Smooth muscle cell of the brain vasculature (primary cell): Measurements from ENCODE around the gene PPP2R2B.

Experiments
- DNase-seq: peaks from one replicate; pipeline ENCODE4 v3.0.0-alpha.2; 2012; ENCODE audit warnings: low read depth, low spot score

The PPP2R2B gene

DNA sequence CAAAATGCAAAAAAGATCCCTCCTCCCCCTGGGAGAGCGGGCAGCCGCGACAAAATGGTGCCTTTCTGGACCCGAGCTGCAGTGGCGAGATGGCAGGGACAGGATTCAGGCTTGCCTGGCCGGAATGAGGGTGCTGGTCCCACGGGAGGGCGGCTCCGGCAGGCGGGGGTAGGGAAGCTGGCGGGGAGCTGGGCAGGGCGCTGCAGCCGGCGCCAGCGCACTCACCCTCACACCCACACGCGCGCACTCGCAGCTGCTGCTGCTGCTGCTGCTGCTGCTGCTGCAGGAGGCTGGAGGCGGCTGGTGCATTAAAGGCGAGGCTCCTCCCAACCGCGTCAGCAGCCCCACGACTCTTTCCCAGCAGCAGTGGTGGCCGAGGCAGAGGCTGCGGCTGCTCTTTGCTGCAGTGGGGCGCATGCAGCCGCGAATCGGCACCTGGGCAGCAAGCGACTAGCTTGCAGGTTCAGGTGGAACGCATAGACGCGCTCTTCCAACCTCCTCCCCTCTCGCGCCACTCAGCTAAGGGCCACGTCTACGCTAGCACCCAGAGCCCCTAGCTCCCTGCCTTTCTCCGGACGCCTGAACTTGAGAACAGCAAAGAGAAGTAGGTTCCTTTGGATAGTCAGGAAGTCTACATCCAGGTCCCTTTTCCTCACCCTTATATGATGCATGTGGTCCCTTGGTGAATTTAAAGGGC is at the start of gene PPP2R2B:
Gene PPP2R2B (minus strand): TSS at position 282 of the 697 bp plus-strand sequence.
- no peak for DNase-seq

DNA sequence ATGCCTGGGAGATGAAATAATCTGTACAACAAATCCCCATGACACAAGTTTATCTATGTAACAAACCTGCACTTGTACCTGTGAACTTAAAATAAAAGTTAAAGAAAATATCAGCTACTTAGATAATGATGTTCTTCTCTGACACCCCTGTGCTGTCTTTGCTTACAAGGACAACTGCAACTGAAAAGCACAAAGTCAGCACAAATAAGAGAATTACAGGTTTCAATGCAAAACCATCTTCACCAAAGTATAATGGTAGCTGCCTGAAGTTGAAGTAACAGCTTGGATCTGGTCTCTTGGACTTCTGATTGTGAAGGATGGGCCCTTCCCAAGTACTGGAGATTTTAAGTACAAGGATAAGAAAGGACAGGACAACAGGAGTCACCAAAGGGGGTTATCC is 45.6 kb upstream of the PPP2R2B start:
- DNase-seq, result no peak

GRCh38 chr5:146921225-146921624 is 42.7 kb upstream of the PPP2R2B start:
- no peak for DNase-seq

DNA sequence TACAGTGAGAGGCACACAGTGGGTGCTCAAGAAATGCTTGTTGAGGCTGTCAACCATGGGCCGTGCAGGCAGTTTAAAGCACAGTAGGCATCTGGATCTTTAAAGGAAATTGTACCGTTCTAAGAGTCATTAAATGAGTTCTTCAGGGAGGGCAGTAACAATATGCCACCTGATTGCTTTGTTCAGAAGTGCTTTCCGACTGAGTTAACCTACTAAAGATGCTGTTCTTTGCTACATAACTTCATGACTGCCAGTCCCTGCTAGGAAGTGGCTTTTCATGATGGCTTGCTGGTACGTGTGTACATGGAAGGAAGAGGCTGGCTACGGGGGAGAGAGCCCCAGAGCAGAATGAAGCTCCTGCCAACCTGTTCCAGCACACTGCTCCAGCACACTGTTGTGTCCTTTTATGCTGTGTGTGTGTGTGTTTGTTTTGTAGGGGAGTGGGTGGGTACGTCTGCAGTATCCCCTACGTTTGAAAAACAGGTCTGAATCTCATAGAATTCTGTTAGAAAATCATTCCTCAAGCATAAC is 41.9 kb upstream of the PPP2R2B start:
- DNase-seq, result no peak

DNA sequence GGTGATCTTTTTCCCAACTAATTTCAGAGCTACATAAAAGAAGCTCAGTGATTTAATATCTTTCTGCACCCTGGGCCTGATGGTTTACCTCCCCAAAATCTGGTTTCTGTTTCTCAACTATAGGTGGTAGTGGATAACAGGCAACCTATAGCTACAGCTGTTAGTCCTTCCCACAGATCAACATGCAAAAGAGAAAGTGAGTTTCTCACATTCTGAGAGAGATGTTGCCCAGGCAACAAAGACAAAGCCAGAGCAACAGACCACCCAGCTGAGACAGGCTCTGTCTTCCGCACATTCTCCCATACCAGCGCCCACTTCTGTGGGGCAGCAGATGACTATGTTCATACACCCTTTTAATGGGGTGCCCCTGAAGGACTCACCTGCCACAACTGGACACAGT is 40.7 kb upstream of the PPP2R2B start:
- DNase-seq, result no peak

- DNase-seq, result no peak
These were observed 39.4 kb upstream of the PPP2R2B start for GRCh38 chr5:146917931-146918330.

DNA sequence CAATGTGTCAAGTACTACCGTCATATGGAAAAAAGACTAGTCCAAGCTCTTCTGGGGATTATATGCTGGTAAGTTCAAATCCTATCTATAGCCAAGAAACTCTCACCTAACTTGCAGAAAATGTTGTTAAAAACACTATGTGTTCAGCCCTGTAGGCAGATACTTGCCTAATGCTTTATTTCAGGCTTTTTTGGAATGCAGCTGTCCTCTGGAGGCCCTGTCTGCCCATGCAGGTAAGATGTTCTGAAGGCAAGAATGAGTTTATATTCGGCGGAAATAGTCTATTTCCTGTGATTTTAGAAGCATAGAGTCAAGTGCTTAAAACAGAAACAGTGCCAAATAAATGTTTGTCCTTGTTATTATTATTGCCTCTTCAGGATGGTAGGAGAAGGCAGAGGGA is 34.3 kb upstream of the PPP2R2B start:
- no peak for DNase-seq

DNA sequence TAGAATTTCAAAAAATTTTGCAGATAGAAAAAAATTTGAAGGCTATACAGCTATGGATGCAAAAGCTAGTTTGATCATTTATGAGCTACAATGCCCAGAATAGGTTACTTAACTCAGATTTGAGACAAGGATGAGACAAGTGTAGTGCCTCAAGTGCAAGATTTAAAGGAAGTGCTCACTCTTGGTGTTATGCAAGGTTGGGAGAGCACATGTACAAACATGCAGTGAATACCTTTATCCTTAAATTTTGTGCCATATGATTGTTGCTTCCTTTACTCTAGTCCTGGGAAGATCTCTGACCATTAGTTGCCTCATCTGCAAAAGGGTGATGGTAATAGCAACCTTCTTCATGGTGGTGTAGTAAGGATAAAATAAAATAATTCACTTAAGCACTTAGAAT is 31.7 kb upstream of the PPP2R2B start:
- no peak for DNase-seq

GRCh38 chr5:146909255-146910068 is 30.9 kb upstream of the PPP2R2B start:
- DNase-seq, result no peak

- no peak for DNase-seq
These were observed 28.2 kb upstream of the PPP2R2B start for GRCh38 chr5:146906803-146907202.

DNA sequence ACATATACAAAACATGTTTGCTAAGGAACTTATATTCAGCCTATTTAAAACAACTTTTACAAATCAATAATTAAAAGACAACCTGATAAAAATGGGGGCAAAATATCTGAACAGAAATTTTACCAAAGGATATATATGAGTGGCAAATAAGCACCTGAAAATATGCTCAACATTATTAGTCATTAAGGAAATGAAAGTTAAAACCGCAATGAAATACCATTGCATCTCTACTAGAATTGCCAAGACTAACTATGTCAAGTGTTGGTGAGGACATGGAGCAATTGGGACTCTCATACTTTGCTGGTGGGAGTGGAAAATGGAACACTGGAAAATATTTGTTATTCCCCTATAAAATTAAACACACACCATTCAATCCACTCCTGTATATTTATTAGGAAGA is 26.3 kb upstream of the PPP2R2B start:
- no peak for DNase-seq

DNA sequence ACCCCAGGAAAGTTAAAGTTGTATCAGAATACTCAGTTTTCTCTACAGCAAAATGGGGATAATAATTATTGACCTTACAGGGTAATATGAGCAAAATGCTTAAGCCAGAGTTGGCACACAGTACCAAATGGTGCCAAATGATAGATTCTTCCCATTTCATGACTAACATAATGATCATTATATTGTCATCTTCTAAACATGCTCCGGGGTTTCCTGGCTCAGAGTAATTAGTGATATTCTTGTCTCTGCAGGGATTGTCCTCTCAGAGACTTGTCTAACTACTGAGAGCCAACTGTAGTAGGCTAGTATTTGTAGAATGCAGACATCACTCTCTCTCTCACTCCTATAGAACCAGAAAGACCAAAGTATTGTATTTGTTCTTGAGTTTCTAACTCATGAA is 25.2 kb upstream of the PPP2R2B start:
- no peak for DNase-seq

- DNase-seq, result no peak
These were observed 23.9 kb upstream of the PPP2R2B start for GRCh38 chr5:146902471-146902870.

DNA sequence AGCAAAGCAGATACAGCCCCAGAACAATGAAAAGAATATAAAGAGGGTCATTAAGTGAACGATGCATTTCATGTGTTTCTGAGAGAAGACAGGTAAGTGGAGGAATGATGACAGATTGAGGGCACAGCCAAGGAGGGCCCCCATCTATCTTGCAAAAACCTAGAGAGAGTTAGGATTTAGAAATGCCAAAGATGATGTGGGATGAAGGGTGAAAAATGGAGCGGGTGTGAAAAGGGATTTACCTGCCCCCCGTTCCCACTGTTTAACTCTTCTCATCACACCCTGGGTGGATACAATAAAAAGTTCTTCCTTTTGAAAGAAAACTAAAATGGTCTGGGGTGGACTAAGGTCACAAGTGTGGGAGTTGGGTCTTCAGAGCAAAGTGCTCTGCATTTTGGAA is 18.5 kb upstream of the PPP2R2B start:
- no peak for DNase-seq

- no peak for DNase-seq
These were observed 16.4 kb upstream of the PPP2R2B start for GRCh38 chr5:146894753-146895521.

DNA sequence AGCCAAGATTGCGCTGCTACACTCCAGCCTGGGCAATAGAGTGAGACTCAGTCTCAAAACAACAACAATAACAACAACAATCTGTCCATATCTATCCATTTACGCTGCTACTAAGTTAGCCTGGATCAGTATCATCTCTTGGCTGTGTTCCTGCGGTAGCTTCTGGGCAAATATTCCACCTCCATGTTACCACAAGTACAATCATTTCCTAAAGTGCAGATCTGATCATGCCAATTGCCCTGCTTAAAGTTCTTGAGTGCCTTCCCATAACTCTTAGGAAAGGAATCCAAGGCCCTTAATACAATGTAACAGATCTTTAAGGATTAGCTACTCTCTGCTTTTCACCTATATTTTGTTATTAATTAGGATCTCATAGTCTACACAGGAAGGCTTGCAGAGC is 15.4 kb upstream of the PPP2R2B start:
- DNase-seq, result no peak

GRCh38 chr5:146892231-146892630 is 13.7 kb upstream of the PPP2R2B start:
- DNase-seq, result no peak

DNA sequence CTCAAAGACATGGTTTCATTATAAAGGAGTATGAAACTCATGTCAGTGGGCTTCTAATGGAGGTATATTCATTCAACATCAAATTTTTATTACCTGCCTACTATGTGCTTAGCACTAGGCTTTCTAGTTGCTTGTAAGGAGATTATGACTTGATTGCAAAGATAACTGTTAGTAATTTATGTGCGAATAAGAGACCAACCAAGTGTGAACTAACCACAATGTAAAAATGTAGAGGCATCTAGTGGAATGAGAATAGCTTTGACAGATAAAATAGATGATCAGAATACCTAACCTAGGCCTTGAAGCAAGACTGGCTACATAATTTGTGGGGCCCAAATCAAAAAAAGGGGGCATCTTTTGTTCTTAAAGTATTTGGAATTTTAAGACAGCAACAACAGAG is 13.0 kb upstream of the PPP2R2B start:
- no peak for DNase-seq

- no peak for DNase-seq
These were observed 12.3 kb upstream of the PPP2R2B start for GRCh38 chr5:146890731-146891440.

GRCh38 chr5:146890066-146890465 is 11.5 kb upstream of the PPP2R2B start:
- no peak for DNase-seq

GRCh38 chr5:146889169-146889568 is 10.6 kb upstream of the PPP2R2B start:
- DNase-seq, result no peak
